GM03348 (cell line): Measurements from ENCODE around the gene PIAS2.
"Not testable (repeated sequence)": the region's sequence is repeated elsewhere in the genome, so short reads cannot be mapped to it uniquely, and the experiment has no call there.

Experiments used
- DNase-seq: peaks from one replicate; pipeline ENCODE4 v3.0.0; 2012; ENCODE audit warnings: low spot score

The PIAS2 gene, protein sequence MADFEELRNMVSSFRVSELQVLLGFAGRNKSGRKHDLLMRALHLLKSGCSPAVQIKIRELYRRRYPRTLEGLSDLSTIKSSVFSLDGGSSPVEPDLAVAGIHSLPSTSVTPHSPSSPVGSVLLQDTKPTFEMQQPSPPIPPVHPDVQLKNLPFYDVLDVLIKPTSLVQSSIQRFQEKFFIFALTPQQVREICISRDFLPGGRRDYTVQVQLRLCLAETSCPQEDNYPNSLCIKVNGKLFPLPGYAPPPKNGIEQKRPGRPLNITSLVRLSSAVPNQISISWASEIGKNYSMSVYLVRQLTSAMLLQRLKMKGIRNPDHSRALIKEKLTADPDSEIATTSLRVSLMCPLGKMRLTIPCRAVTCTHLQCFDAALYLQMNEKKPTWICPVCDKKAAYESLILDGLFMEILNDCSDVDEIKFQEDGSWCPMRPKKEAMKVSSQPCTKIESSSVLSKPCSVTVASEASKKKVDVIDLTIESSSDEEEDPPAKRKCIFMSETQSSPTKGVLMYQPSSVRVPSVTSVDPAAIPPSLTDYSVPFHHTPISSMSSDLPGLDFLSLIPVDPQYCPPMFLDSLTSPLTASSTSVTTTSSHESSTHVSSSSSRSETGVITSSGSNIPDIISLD

DNA sequence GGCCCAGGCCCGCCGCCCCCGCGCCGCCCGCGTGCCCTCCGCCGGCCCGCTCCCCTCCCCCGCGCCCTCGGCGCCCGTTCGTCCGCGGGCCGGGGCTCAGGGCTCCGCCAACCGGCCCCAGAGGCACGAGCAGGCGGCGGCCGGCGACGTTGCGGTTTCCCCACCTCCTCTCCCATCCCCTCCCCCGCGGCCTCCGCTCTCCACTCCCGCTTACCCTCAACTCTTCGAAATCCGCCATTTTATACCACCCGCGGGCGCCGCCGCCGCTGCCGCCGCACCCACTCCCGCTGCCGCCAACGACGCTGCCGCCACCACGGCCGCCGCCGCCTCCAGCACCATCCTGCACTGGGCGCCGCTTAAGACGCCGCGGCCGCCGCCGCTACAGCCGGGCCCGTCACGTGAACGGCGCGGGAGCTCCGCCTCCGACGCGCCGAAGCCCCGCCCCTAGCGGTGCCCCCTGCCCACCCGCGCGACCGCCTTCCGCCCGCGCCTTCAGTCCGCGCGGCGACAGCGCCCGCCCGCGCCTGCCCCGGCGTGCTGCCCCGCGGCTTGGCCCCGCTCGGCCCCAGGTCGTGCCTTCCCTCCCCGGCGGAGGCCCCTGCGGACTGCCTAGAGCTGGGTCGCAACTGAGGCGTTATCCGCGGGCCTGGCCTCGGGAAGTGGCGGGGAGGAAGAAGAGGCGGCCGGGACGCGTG is at the start of gene PIAS2, which contains the start of gene KATNAL2:
Gene PIAS2 (minus strand): TSS at position 400 of the 695 bp plus-strand sequence. CDS start 162 bp downstream, at position 238.
Gene KATNAL2 (plus strand): TSS at position 495 of the 695 bp plus-strand sequence. CDS start 29,271 bp downstream, outside the sequence.
- DNase-seq, result peak; percentile 95

- DNase-seq, result not testable (repeated sequence)
Observed at GRCh38 chr18:46966266-46966665, 49.0 kb upstream of the PIAS2 start.

GRCh38 chr18:46964579-46965293 is 47.4 kb upstream of the PIAS2 start:
- not testable (repeated sequence) for DNase-seq

DNA sequence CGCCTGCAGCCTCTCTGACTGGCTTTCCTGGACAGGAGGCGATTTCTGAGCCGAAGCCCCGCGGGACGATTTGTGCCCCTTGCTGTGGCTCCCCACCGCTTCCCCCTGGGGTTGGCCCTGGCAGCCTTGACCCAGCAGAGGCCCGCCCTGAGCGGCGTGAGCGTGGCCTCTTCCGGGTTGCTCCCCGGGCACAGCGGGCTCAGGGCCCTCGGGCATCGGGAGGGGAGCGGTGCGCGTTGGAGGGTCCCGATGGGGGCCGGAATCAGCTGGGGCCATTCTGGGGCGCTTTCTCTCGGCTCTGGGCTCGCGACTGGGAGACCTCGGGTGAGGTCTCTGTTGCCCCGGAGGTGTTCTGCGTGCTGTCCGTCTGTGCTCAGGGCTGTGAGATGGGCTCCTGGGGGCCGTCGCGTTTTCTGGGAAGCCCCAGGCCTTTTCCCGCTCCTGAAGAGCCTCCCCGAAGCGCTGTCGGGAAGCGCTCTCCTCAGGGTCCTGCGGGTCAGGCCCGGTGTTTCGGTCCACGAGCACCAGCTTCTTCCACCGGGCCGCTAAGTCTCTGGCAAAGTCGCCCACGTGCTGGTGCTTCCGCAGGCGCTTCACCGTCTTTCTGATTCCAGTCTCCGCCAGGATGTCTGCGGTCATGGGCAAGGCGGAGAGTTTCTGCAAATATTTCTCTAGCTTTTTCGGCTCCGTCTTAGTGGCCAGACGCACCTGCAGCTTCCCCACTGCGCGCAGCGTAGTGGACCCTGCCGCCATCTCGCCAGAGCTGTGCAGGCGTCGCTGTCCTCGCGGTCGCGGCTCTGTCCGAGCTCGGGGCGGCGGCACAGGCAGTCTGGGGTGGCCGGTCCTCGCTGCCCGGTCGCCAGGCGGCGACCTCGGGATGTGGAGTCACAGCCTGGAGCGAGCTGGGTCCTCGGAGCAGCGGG is 46.6 kb upstream of the PIAS2 start:
- DNase-seq, result not testable (repeated sequence)

GRCh38 chr18:46958209-46958608 is 40.9 kb upstream of the PIAS2 start:
- no peak for DNase-seq

GRCh38 chr18:46953195-46953594 is 35.9 kb upstream of the PIAS2 start:
- DNase-seq, result no peak

- DNase-seq, result peak; percentile 36
Observed at GRCh38 chr18:46950064-46950656, 32.9 kb upstream of the PIAS2 start.

GRCh38 chr18:46946656-46947282 is 29.5 kb upstream of the PIAS2 start:
- peak; percentile 91 for DNase-seq

DNA sequence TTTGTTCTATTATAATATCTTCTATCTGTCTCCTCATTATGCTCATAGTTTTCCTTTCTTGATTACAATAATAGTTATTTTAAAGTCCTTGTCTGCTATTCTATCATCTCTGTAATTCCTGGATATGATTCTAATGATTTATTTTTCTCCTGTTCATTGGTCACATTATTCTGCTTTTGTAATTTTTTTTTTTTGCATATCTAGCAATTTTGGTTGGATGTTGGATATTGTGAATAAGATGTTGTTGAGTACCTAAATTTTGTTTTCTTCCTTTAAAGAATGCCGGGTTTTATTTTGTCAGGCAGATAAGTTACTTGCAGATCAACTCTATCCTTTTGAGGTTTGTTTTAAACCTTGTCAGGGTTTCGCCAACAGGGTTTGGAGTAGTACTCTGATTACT is 25.3 kb upstream of the PIAS2 start:
- DNase-seq, result no peak

DNA sequence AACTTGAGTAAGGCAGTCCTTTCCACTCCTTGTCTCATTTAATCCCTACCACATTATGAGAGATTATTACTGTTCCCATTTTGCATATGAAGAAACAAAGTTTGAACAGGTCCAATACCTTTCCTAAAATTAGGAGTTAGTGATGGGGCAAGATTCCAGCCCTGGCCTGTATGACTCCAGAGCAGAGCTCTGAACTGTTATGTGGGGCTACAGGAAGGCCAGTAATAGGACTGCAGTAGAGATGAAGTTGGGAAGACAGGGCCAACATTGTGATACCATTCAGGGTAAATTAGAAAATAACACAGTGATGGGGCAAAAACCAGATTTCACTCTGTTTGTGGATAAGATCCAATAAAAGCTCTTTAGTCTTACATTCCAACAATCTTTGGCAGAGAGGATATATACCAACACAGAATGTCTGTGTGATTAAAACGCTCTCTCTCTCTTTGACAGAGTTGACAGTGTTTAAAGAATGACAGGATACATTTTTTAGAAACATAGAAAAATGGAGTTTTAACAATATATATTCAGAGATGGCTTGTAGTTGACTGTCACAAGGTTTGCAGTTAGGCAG is 22.8 kb upstream of the PIAS2 start:
- no peak for DNase-seq

GRCh38 chr18:46939337-46939963 is 22.1 kb upstream of the PIAS2 start:
- peak; percentile 57 for DNase-seq

GRCh38 chr18:46920653-46921052 is 3.3 kb upstream of the PIAS2 start:
- DNase-seq, result no peak

DNA sequence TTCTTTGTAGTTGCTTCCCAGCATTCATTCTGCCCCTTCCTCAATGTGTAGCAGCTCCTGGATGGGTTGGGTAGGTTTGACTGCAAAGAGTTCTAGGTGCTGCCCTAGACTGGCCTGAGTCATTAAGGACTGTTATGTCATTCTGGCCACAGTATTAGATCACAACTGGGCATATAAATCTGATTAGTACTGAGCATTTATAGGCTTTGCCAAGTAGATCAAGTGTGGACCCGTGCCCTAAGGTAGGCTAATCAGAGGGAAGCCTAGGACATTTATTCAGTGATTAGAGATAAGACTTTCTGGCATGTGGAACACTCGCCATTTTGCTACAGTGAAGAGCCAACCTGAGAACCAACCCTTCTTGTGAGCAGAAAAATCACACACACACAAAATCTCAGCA is 2.8 kb upstream of the PIAS2 start:
- DNase-seq, result no peak

DNA sequence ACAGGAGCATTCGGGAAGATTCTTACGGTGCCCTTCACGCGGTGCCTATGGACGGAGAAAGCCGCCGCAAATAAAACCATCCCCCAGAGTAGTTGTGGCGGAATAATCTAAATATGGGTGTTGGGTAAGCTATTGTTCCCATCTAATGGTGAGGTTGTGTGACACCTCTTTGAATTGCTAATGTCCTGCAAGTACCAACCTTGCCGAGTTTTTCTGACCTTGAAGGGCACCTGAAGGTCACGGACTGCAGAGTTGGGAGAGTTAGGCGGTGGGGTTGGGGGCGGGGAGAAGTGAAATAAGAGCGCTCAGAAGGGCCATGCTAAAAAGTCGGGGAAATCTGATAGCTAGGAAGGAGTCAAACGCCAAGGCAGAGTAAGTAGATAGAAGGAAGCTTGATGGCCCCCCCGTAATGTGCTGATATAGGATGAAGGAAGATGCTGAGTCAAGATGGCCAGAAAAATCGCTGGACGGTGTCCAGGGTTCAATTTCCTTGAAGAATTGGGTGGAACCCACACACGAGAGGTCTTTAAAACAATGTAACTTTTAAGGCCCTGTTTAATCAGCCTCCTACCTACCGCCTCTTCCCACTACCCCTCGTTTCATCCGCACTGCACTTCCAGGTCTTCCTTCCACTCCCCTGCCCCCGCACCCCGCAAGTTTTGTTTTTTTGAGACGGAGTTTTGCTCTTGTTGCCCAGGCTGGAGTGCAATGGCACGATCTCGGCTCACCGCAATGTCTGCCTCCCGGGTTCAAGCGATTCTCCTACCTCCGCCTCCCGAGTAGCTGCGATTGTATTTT is 695 bp upstream of the PIAS2 start:
- peak; percentile 39 for DNase-seq

GRCh38 chr18:46916551-46917107 is 678 bp downstream of the PIAS2 start:
- no peak for DNase-seq

DNA sequence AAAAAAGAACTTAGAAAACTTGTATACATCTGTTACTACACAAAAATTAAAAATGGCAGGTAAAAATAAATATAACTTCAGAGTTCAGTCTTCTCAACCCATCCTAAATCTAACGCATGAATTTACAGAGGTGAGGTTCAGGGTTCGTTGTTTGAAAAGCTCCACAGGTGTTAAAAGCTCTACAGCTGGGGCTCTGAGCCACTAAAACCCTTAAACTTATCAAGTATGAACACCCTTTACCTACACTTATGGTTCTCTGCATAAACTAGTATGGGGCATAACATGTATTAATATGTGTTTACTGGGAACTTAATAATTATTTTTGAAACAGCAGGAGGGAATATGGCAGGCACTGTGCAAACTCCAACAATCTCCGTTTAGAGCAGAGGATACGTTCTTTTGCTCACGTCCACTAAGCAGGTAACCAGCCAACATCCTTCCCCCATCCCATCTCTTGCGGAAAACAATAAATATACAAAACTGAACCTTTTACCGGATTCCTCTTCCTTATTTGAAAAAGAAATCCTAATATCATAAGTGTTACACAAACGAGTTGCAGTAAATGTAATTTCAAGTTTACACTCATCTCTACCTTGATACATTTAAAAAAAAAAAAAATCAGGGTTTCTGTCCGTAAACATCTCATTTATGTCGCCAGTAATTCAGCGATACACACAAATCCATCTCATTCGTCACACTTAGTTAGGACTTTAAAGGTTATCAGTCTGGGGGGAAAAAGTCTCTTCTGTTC is 1.3 kb downstream of the PIAS2 start:
- DNase-seq, result no peak

- no peak for DNase-seq
Observed at GRCh38 chr18:46910856-46911255, 6.5 kb downstream of the PIAS2 start.
